Lung (tissue), 12 donors: ENCODE data around the gene FBXL13. TPM values are rescaled to one million over a fixed set of nuclear protein-coding genes. Genes with fewer than 3 reads are reported as not detected.
A peak's percentile ranks its signal among the peaks of the same experiment; 100 is the strongest.
"Not testable (repeated sequence)": the region's sequence is repeated elsewhere in the genome, so short reads cannot be mapped to it uniquely, and the experiment has no call there.

Source experiments
- ATAC-seq: fragments of 200-7000 bp; cut with Tn5 transposase; one replicate; pipeline ENCODE4 v1.9.1; 2020; ENCODE audit warnings: moderate number of reproducible peaks; ENCODE audit not compliant: insufficient read depth, low FRiP score
- DNase-seq, 3 donors: peaks; one replicate each; pipeline ENCODE4 v3.0.0-alpha.2; 2013 to 2017
- H3K27ac ChIP-seq, 2 donors: one replicate each; pipeline ENCODE4 v1.5.1; 2013; ENCODE audit warnings: mild to moderate bottlenecking in 2 of 2, moderate library complexity in 2 of 2, control low read depth in 1 of 2, inconsistent platforms in 1 of 2, low read depth in 1 of 2, low read length in 1 of 2
- H3K27me3 ChIP-seq, 3 donors: one replicate each; pipeline ENCODE4 v1.5.1; 2013; ENCODE audit warnings: low read length in 2 of 3; ENCODE audit not compliant: control insufficient read depth in 3 of 3, insufficient read depth in 3 of 3
- H3K36me3 ChIP-seq, 4 donors: one replicate each; pipeline ENCODE4 v1.5.1; 2013; ENCODE audit warnings: low read length in 4 of 4, mild to moderate bottlenecking in 1 of 4, moderate library complexity in 1 of 4; ENCODE audit not compliant: control insufficient read depth in 4 of 4, insufficient read depth in 4 of 4
- H3K4me1 ChIP-seq, 5 donors: one replicate each; pipeline ENCODE4 v1.5.1; 2013; ENCODE audit warnings: low read length in 5 of 5, mild to moderate bottlenecking in 2 of 5, moderate library complexity in 1 of 5; ENCODE audit not compliant: control insufficient read depth in 5 of 5, insufficient read depth in 5 of 5
- H3K4me3 ChIP-seq: one replicate; pipeline ENCODE4 v1.5.1; 2013; ENCODE audit warnings: mild to moderate bottlenecking, control low read depth, moderate library complexity
- H3K9ac ChIP-seq, 2 donors: one replicate each; pipeline ENCODE4 v1.5.1; 2013; ENCODE audit warnings: low read length in 2 of 2, control low read depth in 1 of 2; ENCODE audit not compliant: insufficient read depth in 1 of 2
- H3K9me3 ChIP-seq, 4 donors: one replicate each; pipeline ENCODE4 v1.5.1; 2013; ENCODE audit warnings: low read length in 3 of 4, mild to moderate bottlenecking in 1 of 4, moderate library complexity in 1 of 4; ENCODE audit not compliant: control insufficient read depth in 4 of 4, insufficient read depth in 3 of 4
- WGBS, 2 donors: extraction: QIAGEN DNeasy Blood & Tissue Kit; methylation state at CpG; one replicate each; pipeline ENCODE4 v1.1.7; 2013; 5-methylcytosine and 5-hydroxymethylcytosine counted together
- polyA plus RNA-seq, 2 donors: library from polyadenylated mRNA; stranded (reverse); fragments of 200-250 nt; gene quantifications; one replicate each; pipeline ENCODE4 v1.2.1, GENCODE V29; 2013
- total RNA-seq, 2 donors: library from RNA; depleted of rRNA in 1 of 2; stranded (reverse); fragments of >200 nt in 1 of 2; gene quantifications; one replicate each; pipeline ENCODE4 v1.2.1, GENCODE V29; 2014 to 2021
- TF ChIP-seq, protein P1 (sequence below): IDR thresholded peaks from 2 replicates; pipeline ENCODE4 v1.5.1; 2012; ENCODE audit warnings: mild to moderate bottlenecking; ENCODE audit errors: control extremely low read depth, extremely low read depth
- donor health status: control.
- donor health status: control.
- donor health status: Bipolar disorder and iron deficiency.
- donor health status: healthy.
- donor health status: DM: yes; HTN: yes; CAD: no.

The FBXL13 gene
- total and polyA plus RNA-seq, 4 donors = 0.61 to 12.3 (median 3.7) TPM

- H3K4me1 ChIP-seq = no peaks in the 10 kb centered on the region
- no peak overlapping the region for H3K4me3 ChIP-seq
- H3K9me3 ChIP-seq = no peaks in the 10 kb centered on the region
- no peak overlapping the region for H3K27ac ChIP-seq
- 93 to 95% methylated on average over 6 of the region's 6 CpGs for WGBS, 2 donors
- H3K9ac ChIP-seq = no peak overlapping the region
- TF ChIP-seq, protein P1, sequence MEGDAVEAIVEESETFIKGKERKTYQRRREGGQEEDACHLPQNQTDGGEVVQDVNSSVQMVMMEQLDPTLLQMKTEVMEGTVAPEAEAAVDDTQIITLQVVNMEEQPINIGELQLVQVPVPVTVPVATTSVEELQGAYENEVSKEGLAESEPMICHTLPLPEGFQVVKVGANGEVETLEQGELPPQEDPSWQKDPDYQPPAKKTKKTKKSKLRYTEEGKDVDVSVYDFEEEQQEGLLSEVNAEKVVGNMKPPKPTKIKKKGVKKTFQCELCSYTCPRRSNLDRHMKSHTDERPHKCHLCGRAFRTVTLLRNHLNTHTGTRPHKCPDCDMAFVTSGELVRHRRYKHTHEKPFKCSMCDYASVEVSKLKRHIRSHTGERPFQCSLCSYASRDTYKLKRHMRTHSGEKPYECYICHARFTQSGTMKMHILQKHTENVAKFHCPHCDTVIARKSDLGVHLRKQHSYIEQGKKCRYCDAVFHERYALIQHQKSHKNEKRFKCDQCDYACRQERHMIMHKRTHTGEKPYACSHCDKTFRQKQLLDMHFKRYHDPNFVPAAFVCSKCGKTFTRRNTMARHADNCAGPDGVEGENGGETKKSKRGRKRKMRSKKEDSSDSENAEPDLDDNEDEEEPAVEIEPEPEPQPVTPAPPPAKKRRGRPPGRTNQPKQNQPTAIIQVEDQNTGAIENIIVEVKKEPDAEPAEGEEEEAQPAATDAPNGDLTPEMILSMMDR = no peak
- H3K27me3 ChIP-seq = no peaks in the 10 kb centered on the region
- peaks cover 0 to 2% (median 0%) of the 10 kb centered on the region in 4 donors for H3K36me3 ChIP-seq
- ATAC-seq (no peak), DNase-seq (no peak)
These were observed 23.1 kb downstream of the FBXL13 start for GRCh38 chr7:103051519-103051918.

- no peak for ATAC-seq
- H3K4me1 ChIP-seq = no peaks in the 10 kb centered on the region
- H3K27me3 ChIP-seq = no peaks in the 10 kb centered on the region
- peak in 1 of 3 donors; percentile 23 for DNase-seq
- WGBS, 2 donors = 90 to 92% methylated on average over 2 of the region's 2 CpGs
- TF ChIP-seq, protein P1 = no peak
- no peaks in the 10 kb centered on the region for H3K9me3 ChIP-seq
- no peak overlapping the region for H3K4me3 ChIP-seq
- no peak overlapping the region for H3K9ac ChIP-seq
- no peak overlapping the region for H3K27ac ChIP-seq
- peaks cover 0 to under 1% (median 0%) of the 10 kb centered on the region in 4 donors for H3K36me3 ChIP-seq
These were observed 25.8 kb downstream of the FBXL13 start for GRCh38 chr7:103048833-103049232.

DNA sequence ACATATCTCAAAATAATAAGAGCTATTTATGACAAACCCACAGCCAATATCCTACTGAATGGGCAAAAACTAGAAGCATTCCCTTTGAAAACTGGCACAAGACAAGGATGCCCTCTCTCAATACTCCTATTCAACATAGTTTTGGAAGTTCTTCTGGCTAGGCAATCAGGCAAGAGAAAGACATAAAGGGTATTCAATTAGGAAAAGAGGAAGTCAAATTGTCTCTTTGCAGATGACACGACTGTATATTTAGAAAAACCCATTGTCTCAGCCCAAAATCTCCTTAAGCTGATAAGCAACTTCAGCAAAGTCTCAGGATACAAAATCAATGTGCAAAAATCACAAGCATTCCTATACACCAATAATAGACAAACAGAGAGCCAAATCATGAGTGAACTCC is 32.8 kb downstream of the FBXL13 start:
- not testable (repeated sequence) for H3K4me1 ChIP-seq, H3K36me3 ChIP-seq, H3K27ac ChIP-seq, H3K27me3 ChIP-seq, H3K4me3 ChIP-seq, H3K9me3 ChIP-seq, H3K9ac ChIP-seq, DNase-seq, ATAC-seq
- WGBS, 2 donors = 63 to 65% methylated on average over 1 of the region's 1 CpG

GRCh38 chr7:103037823-103038739 is 36.5 kb downstream of the FBXL13 start:
- H3K9ac ChIP-seq, H3K27me3 ChIP-seq, ATAC-seq, H3K4me3 ChIP-seq, H3K4me1 ChIP-seq, H3K9me3 ChIP-seq, H3K27ac ChIP-seq, H3K36me3 ChIP-seq: not testable (repeated sequence)
- peak; percentile 11 to 39 (median 35) for DNase-seq
- 70 to 78% methylated on average over 20 of the region's 20 CpGs for WGBS, 2 donors
